HG03439 (cell line): ENCODE measurements around the gene ZNF146.
A peak's percentile ranks its signal among the peaks of the same experiment; 100 is the strongest.
"Not testable (repeated sequence)": the region's sequence is repeated elsewhere in the genome, so short reads cannot be mapped to it uniquely, and the experiment has no call there.

Source experiments
- ATAC-seq: cut with Tn5 transposase; IDR thresholded peaks from one replicate; pipeline ENCODE4 v1.9.1; 2021; ENCODE audit warnings: mild to moderate bottlenecking, moderate library complexity; ENCODE audit not compliant: unreplicated experiment

Gene ZNF146

GRCh38 chr19:36214386-36215275 lies at the start of gene ZNF146, which contains the start of gene ZNF565:
TSS of gene ZNF146 (plus strand) at chr19:36215106. CDS start at chr19:36236441, 21,335 bp downstream.
TSS of gene ZNF565 (minus strand) at chr19:36214665. CDS start at chr19:36201985, 12,680 bp downstream.
- peak; percentile 95 for ATAC-seq

GRCh38 chr19:36169084-36169760 lies 45.7 kb upstream of the ZNF146 start:
- no peak for ATAC-seq

DNA sequence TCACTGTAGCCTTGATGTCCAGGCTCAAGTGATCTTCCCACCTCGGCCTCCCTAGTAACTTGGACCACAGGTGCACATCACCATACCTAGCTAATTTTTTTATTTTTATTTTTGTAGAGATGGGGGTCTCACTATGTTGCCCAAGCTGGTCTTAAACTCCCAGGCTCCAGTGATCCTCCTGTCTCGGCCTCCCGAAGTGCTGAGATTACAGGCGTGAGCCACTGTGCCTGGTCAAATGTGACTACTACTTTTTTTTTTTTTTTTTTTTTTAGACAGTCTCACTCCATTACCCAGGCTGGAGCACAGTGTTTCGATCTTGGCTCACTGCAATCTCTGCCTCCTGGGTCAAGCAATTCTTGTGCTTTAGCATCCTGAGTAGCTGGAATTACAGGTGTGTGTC lies 42.1 kb upstream of the ZNF146 start:
- ATAC-seq = no peak

- ATAC-seq = not testable (repeated sequence)
Measured at GRCh38 chr19:36173846-36174245, 41.1 kb upstream of the ZNF146 start.

- not testable (repeated sequence) for ATAC-seq
Measured at GRCh38 chr19:36179077-36179476, 35.8 kb upstream of the ZNF146 start.

- ATAC-seq = no peak
Measured at GRCh38 chr19:36182612-36183244, 32.2 kb upstream of the ZNF146 start.

DNA sequence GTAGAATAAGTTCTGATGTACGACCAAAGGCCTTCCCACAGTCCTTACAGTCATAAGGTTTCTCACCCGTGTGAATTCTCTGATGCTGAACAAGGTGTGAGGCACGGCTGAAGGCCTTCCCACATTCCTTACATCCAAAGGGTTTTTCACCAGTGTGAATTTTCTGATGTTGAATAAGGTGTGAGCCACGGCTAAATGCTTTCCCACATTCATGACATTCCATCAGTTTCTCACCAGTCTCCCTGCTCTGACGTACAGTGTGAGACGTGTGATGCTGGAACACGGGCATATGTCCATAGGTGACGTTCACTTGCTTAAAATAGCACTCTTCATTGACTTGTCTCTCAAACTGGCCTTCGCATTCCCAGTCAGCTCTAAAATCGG lies 31.7 kb upstream of the ZNF146 start:
- ATAC-seq = no peak

GRCh38 chr19:36186722-36187121 lies 28.2 kb upstream of the ZNF146 start:
- not testable (repeated sequence) for ATAC-seq

DNA sequence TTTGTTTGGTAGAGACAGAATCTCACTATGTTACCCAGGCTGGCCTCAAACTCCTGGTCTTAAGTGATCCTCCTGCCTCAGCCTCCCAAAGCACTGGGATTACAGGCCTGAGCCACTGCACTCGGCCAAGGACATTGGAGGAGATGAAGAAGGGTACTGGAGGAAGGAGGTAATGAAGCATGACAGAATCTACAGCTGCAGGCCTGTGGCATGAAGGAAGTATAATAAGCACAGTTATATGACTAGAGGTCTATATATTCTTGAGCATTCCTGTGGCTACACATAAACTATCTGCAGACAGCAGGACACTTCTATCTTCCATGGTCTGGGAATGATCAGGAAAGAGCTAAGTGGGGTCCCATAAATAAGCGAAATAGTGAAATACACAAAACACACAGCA lies 18.7 kb upstream of the ZNF146 start:
- no peak for ATAC-seq

DNA sequence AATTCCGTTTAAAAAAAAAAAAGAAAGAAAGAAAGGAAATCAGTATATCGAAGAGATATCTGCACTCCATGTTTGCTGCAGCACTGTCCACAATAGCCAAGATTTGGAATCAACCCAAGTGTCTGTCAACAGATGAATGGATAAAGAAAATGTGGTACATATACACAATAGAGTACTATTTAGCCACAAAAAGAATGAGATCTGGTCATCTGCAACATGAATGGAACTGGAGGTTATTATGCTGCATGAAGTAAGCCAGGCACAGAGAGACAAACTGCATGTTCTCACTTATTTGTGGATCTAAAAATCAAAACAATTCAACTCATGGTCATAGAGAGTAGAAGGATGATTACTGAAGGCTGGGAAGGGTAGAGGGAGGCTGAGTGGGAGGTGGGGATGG lies 16.8 kb upstream of the ZNF146 start:
- no peak for ATAC-seq

- ATAC-seq = no peak
Measured at GRCh38 chr19:36201684-36202083, 13.2 kb upstream of the ZNF146 start.

DNA sequence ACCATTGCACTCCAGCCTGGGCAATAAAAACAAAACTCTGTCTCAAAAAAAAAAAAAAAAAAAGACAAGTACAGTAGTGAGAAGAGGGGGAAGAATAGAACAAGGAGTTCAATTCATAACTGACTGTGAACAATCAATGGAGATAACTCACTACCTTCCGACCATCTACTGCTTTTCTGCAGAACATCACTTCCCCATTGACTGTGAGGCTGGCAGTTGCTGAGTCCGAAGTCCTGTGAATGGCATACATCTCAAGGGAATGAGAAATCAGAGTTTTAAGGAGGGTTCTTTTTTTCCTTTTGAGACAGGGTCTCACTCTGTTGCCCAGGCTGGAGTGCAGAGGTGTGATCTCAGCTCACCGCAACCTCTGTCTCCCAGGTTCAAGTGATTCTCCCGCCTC lies 11.6 kb upstream of the ZNF146 start:
- no peak for ATAC-seq

GRCh38 chr19:36207605-36208252 lies 7.2 kb upstream of the ZNF146 start:
- ATAC-seq = no peak

DNA sequence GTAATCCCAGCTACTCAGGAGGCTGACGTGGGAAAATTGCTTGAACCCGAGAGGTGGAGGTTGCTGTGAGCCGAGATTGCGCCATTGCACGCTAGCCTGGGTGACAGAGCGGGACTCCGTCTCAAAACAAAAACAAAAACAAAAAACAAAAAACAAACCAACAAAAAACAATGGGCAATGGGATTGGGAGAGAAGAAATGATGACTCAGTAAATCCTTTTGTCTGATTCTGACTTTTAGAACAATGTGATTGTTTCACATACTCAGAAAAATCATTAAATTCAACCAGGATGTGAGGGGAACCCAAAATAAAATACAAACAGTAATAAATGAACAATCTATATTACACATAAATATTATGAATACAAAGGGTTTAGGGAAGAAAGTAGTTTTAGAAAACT lies 5.5 kb upstream of the ZNF146 start:
- no peak for ATAC-seq

- ATAC-seq = no peak
Measured at GRCh38 chr19:36210497-36210896, 4.4 kb upstream of the ZNF146 start.

DNA sequence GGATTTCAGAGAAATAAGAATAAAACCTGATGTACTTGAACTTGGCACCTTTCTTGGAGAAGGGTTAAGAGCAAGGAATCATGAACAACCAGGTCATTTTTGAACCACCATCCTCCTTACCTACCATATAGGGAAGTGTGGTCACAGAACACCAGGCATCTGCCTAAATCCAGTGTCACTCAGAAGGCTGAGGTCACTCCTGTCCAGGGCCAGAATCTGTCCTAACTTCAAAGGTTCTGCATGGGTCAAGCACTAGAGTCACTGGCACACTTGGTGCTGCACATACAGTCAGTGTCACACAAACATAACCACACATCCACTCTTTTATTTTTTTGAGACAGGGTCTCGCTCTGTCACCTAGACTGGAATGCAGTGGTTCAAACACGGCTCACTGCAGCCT lies 2.0 kb upstream of the ZNF146 start:
- ATAC-seq = no peak

GRCh38 chr19:36215276-36216123 lies 594 bp downstream of the ZNF146 start:
- no peak for ATAC-seq

DNA sequence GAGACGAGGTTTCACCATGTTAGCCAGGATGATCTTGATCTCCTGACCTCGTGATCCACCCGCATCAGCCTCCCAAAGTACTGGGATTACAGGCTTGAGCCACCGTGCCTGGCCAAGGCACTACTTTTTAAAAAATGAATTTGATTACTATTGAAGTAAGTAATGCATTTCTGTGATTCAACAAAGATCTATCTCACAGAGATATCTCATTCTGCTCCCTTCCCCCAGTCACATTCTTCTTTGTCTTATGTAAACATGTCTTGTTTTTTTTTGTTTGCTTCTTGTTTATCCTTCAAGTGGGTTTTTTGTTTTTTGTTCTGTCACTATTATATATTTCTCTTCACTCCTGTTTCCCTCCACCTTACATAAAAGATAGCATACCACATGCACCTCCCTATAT lies 6.6 kb downstream of the ZNF146 start:
- no peak for ATAC-seq

- no peak for ATAC-seq
Measured at GRCh38 chr19:36222503-36222902, 7.6 kb downstream of the ZNF146 start.

- ATAC-seq = no peak
Measured at GRCh38 chr19:36225219-36225892, 10.4 kb downstream of the ZNF146 start.
